GM23338 (cell line): ENCODE data around the gene OR5C1. TPM values are rescaled to one million over a fixed set of nuclear protein-coding genes. Genes with fewer than 3 reads are reported as not detected.

Experiments used
- ATAC-seq: fragments of 200-7000 bp; cut with Tn5 transposase; 3 replicates; pipeline ENCODE4 v1.9.1; 2020
- DNase-seq: peaks from one replicate; pipeline ENCODE4 v3.0.0-alpha.2; 2015; ENCODE audit warnings: low spot score
- H2AFZ ChIP-seq: fragments of 200-600 bp; sonication (generic); 2 replicates; pipeline ENCODE4 v1.8.0; 2016; ENCODE audit warnings: antibody characterized with exemption, mild to moderate bottlenecking, moderate library complexity
- H3F3A ChIP-seq: fragments of 200-600 bp; sonication (generic); replicated peaks from 2 replicates; pipeline ENCODE4 v1.8.0; 2017; ENCODE audit warnings: antibody characterized with exemption, mixed run types, low read depth
- H3K27ac ChIP-seq: fragments of 200-600 bp; sonication (generic); 2 replicates; pipeline ENCODE4 v1.6.1; 2016; ENCODE audit warnings: low read depth
- H3K27me3 ChIP-seq: fragments of 200-600 bp; sonication (generic); 2 replicates; pipeline ENCODE4 v1.8.0; 2016; ENCODE audit warnings: mild to moderate bottlenecking, mixed run types, moderate library complexity; ENCODE audit not compliant: insufficient read depth
- H3K36me3 ChIP-seq: fragments of 200-600 bp; sonication (generic); 2 replicates; pipeline ENCODE4 v1.8.0; 2016; ENCODE audit warnings: mild to moderate bottlenecking; ENCODE audit not compliant: insufficient read depth
- H3K4me1 ChIP-seq: fragments of 200-600 bp; sonication (generic); 2 replicates; pipeline ENCODE4 v1.8.0; 2016; ENCODE audit warnings: mild to moderate bottlenecking, moderate library complexity; ENCODE audit not compliant: insufficient read depth
- H3K4me2 ChIP-seq: fragments of 200-600 bp; sonication (generic); 2 replicates; pipeline ENCODE4 v1.7.1; 2017; ENCODE audit warnings: mixed run types
- H3K4me3 ChIP-seq: fragments of 200-600 bp; sonication (generic); 2 replicates; pipeline ENCODE4 v1.6.1; 2016; ENCODE audit warnings: mixed run types
- H3K79me2 ChIP-seq: fragments of 200-600 bp; sonication (generic); replicated peaks from 2 replicates; pipeline ENCODE4 v1.8.0; 2017; ENCODE audit warnings: mild to moderate bottlenecking; ENCODE audit not compliant: insufficient read depth
- H3K9me2 ChIP-seq: fragments of 200-600 bp; sonication (generic); 2 replicates; pipeline ENCODE4 v1.8.0; 2017; ENCODE audit not compliant: insufficient read depth
- H4K20me1 ChIP-seq: fragments of 200-600 bp; sonication (generic); replicated peaks from 2 replicates; pipeline ENCODE4 v1.8.0; 2017; ENCODE audit warnings: mild to moderate bottlenecking; ENCODE audit not compliant: insufficient read depth
- H3K27ac Mint-ChIP-seq: 2 replicates; pipeline ENCODE4 v1.8.0; 2020; ENCODE audit warnings: inconsistent platforms, mild to moderate bottlenecking, moderate library complexity, mixed read lengths
- H3K27me3 Mint-ChIP-seq: 3 replicates; pipeline ENCODE4 v1.8.0; 2022; ENCODE audit warnings: low read depth, mild to moderate bottlenecking, moderate library complexity, mixed read lengths, inconsistent platforms; ENCODE audit not compliant: insufficient read depth, poor library complexity
- H3K36me3 Mint-ChIP-seq: 3 replicates; pipeline ENCODE4 v1.8.0; 2021; ENCODE audit warnings: low read depth, mild to moderate bottlenecking, inconsistent platforms, moderate library complexity, mixed read lengths
- H3K4me1 Mint-ChIP-seq: 3 replicates; pipeline ENCODE4 v1.8.0; 2020; ENCODE audit warnings: mild to moderate bottlenecking, inconsistent platforms, mixed read lengths
- H3K4me3 Mint-ChIP-seq: 3 replicates; pipeline ENCODE4 v1.8.0; 2021; ENCODE audit warnings: moderate library complexity, mild to moderate bottlenecking, inconsistent platforms, mixed read lengths
- H3K9me3 Mint-ChIP-seq: 3 replicates; pipeline ENCODE4 v1.8.0; 2020; ENCODE audit warnings: moderate library complexity, mild to moderate bottlenecking, inconsistent platforms, mixed read lengths
- CREB1 ChIP-seq: fragments of 250-450 bp; sonication (Bioruptor Pico); IDR thresholded peaks from 2 replicates; pipeline ENCODE4 v1.5.0; 2020; ENCODE audit warnings: low read depth, mild to moderate bottlenecking, moderate library complexity
- EZH2 ChIP-seq: fragments of 200-600 bp; sonication (generic); IDR thresholded peaks from one replicate; pipeline ENCODE4 v1.8.0; 2017; ENCODE audit warnings: antibody characterized with exemption, mild to moderate bottlenecking, low read depth; ENCODE audit not compliant: unreplicated experiment
- EZH2phosphoT487 ChIP-seq: fragments of 200-600 bp; sonication (generic); IDR thresholded peaks from one replicate; pipeline ENCODE4 v1.8.1; 2018; ENCODE audit warnings: antibody characterized with exemption; ENCODE audit not compliant: unreplicated experiment
- JUNB ChIP-seq: IDR thresholded peaks from one replicate; pipeline ENCODE4 v1.6.1; 2016; ENCODE audit warnings: antibody characterized with exemption; ENCODE audit not compliant: unreplicated experiment
- NANOG ChIP-seq: IDR thresholded peaks from 2 replicates; pipeline ENCODE4 v1.6.1; 2016; ENCODE audit warnings: antibody characterized with exemption, borderline replicate concordance
- POLR2AphosphoS5 ChIP-seq: IDR thresholded peaks from 2 replicates; pipeline ENCODE4 v1.6.1; 2016; ENCODE audit warnings: antibody characterized with exemption, low read depth
- STAT1 ChIP-seq: IDR thresholded peaks from one replicate; pipeline ENCODE4 v1.6.1; 2016; ENCODE audit warnings: antibody characterized with exemption; ENCODE audit not compliant: unreplicated experiment
- ZNF114 ChIP-seq: fragments of 250-450 bp; sonication (Bioruptor Pico); IDR thresholded peaks from 2 replicates; pipeline ENCODE4 v1.5.0; 2020; ENCODE audit warnings: mild to moderate bottlenecking, moderate library complexity
- ZNF331 ChIP-seq: fragments of 250-450 bp; sonication (Bioruptor Pico); IDR thresholded peaks from 2 replicates; pipeline ENCODE4 v1.5.0; 2020; ENCODE audit warnings: low read depth, mild to moderate bottlenecking, moderate library complexity
- polyA plus RNA-seq: library from polyadenylated mRNA; unstranded; fragments of >200 nt; fragmentation: Nextera tagmentation; extraction: Ambion mirVana; gene quantifications from 2 replicates; pipeline ENCODE4 v1.2.1, GENCODE V29; 2016
- total RNA-seq: library from RNA; depleted of rRNA; stranded (reverse); fragments of >200 nt; shearing (Covaris generic); gene quantifications from 2 replicates; pipeline ENCODE4 v1.2.3, GENCODE V29; 2014
- TF ChIP-seq, protein P1 (sequence below): IDR thresholded peaks from one replicate; pipeline ENCODE4 v1.6.1; 2018; ENCODE audit warnings: antibody characterized with exemption; ENCODE audit not compliant: unreplicated experiment
- TF ChIP-seq, protein P2 (sequence below), 2 experiments: fragments of 200-600 bp in 1 of 2; sonication (generic) in 1 of 2; conservative IDR thresholded peaks; 2 replicates each; pipeline versions ENCODE4 v1.5.1 to v1.6.1; 2016 to 2017; ENCODE audit warnings: antibody characterized with exemption in 2 of 2, low read depth in 2 of 2, mild to moderate bottlenecking in 2 of 2, moderate library complexity in 1 of 2
- TF ChIP-seq, protein P3 (sequence below): IDR thresholded peaks from 2 replicates; pipeline ENCODE4 v1.6.1; 2016; ENCODE audit warnings: antibody characterized with exemption
- TF ChIP-seq, protein P4 (sequence below): fragments of 250-450 bp; sonication (Bioruptor Pico); IDR thresholded peaks from 2 replicates; pipeline ENCODE4 v1.5.0; 2020; ENCODE audit warnings: mild to moderate bottlenecking, moderate library complexity

Gene OR5C1
- total and polyA plus RNA-seq, 2 experiments from 2014 or later, result not detected

DNA sequence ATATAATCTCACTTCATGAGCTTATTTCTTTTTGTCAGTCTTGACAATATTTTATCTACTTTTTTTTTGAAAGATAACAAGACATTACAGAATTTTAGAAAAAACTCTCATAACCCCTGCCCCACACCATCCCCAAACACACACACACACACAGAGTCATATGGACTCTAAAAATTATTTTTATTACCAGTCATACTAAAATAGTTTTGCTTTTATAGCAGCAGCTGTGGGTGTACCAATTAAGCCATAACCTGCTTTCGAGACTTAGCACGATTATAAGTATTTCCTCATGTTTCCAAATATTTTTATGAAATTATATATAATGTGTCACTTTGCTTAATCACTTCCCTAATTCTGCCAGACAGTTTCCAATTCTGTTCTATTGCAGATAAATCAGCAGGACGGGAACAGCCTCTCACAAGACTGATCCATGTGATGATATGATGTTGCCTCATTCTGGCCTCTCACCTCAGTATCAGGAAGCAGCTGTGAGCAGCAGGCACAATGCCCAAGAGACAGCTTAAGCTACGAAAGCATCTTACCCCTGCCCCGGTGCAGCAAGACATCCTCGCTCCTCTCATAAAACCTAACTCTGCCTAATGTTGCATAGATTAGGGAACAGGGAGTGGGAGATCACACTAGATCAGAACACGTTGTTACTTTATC, 32.7 kb downstream of the OR5C1 start:
- no peaks in the 10 kb centered on the region for H3K9me2 ChIP-seq
- no peak for DNase-seq
- Mint-ChIP-seq H3K27ac (no peak overlapping the region), H3K4me3 (no peak overlapping the region), H3K4me1 (no peaks in the 10 kb centered on the region; the same call in 2 of the 3 replicates), H3K9me3 (no peaks in the 10 kb centered on the region), H3K27me3 (peaks cover 3% of the 10 kb centered on the region), H3K36me3 (peaks cover 51% of the 10 kb centered on the region)
- peaks cover 25% of the 10 kb centered on the region for H4K20me1 ChIP-seq
- H3K27ac ChIP-seq, result no peak overlapping the region
- H3K79me2 ChIP-seq, result peaks cover 34% of the 10 kb centered on the region
- no peaks in the 10 kb centered on the region for H3K27me3 ChIP-seq
- H3K4me3 ChIP-seq, result no peak overlapping the region
- H3K4me2 ChIP-seq, result no peak overlapping the region
- peaks cover 34% of the 10 kb centered on the region for H3K36me3 ChIP-seq
- ATAC-seq, result no peak
- H2AFZ ChIP-seq, result no peak overlapping the region
- TF ChIP-seq, protein P1, sequence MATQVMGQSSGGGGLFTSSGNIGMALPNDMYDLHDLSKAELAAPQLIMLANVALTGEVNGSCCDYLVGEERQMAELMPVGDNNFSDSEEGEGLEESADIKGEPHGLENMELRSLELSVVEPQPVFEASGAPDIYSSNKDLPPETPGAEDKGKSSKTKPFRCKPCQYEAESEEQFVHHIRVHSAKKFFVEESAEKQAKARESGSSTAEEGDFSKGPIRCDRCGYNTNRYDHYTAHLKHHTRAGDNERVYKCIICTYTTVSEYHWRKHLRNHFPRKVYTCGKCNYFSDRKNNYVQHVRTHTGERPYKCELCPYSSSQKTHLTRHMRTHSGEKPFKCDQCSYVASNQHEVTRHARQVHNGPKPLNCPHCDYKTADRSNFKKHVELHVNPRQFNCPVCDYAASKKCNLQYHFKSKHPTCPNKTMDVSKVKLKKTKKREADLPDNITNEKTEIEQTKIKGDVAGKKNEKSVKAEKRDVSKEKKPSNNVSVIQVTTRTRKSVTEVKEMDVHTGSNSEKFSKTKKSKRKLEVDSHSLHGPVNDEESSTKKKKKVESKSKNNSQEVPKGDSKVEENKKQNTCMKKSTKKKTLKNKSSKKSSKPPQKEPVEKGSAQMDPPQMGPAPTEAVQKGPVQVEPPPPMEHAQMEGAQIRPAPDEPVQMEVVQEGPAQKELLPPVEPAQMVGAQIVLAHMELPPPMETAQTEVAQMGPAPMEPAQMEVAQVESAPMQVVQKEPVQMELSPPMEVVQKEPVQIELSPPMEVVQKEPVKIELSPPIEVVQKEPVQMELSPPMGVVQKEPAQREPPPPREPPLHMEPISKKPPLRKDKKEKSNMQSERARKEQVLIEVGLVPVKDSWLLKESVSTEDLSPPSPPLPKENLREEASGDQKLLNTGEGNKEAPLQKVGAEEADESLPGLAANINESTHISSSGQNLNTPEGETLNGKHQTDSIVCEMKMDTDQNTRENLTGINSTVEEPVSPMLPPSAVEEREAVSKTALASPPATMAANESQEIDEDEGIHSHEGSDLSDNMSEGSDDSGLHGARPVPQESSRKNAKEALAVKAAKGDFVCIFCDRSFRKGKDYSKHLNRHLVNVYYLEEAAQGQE, result no peak
- TF ChIP-seq, protein P2, sequence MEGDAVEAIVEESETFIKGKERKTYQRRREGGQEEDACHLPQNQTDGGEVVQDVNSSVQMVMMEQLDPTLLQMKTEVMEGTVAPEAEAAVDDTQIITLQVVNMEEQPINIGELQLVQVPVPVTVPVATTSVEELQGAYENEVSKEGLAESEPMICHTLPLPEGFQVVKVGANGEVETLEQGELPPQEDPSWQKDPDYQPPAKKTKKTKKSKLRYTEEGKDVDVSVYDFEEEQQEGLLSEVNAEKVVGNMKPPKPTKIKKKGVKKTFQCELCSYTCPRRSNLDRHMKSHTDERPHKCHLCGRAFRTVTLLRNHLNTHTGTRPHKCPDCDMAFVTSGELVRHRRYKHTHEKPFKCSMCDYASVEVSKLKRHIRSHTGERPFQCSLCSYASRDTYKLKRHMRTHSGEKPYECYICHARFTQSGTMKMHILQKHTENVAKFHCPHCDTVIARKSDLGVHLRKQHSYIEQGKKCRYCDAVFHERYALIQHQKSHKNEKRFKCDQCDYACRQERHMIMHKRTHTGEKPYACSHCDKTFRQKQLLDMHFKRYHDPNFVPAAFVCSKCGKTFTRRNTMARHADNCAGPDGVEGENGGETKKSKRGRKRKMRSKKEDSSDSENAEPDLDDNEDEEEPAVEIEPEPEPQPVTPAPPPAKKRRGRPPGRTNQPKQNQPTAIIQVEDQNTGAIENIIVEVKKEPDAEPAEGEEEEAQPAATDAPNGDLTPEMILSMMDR (conservative IDR thresholded peaks at IDR 0.05; ENCODE audit: low read depth in 2 of 2), result no peak
- TF ChIP-seq EZH2 (no peak), ZNF331 (CRISPR knock-in tag) (no peak), NANOG (no peak), POLR2AphosphoS5 (no peak), EZH2phosphoT487 (no peak), ZNF114 (no peak), CREB1 (CRISPR knock-in tag) (no peak), STAT1 (no peak), JUNB (no peak)
- TF ChIP-seq, protein P3, sequence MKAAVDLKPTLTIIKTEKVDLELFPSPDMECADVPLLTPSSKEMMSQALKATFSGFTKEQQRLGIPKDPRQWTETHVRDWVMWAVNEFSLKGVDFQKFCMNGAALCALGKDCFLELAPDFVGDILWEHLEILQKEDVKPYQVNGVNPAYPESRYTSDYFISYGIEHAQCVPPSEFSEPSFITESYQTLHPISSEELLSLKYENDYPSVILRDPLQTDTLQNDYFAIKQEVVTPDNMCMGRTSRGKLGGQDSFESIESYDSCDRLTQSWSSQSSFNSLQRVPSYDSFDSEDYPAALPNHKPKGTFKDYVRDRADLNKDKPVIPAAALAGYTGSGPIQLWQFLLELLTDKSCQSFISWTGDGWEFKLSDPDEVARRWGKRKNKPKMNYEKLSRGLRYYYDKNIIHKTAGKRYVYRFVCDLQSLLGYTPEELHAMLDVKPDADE, result no peak
- TF ChIP-seq, protein P4, sequence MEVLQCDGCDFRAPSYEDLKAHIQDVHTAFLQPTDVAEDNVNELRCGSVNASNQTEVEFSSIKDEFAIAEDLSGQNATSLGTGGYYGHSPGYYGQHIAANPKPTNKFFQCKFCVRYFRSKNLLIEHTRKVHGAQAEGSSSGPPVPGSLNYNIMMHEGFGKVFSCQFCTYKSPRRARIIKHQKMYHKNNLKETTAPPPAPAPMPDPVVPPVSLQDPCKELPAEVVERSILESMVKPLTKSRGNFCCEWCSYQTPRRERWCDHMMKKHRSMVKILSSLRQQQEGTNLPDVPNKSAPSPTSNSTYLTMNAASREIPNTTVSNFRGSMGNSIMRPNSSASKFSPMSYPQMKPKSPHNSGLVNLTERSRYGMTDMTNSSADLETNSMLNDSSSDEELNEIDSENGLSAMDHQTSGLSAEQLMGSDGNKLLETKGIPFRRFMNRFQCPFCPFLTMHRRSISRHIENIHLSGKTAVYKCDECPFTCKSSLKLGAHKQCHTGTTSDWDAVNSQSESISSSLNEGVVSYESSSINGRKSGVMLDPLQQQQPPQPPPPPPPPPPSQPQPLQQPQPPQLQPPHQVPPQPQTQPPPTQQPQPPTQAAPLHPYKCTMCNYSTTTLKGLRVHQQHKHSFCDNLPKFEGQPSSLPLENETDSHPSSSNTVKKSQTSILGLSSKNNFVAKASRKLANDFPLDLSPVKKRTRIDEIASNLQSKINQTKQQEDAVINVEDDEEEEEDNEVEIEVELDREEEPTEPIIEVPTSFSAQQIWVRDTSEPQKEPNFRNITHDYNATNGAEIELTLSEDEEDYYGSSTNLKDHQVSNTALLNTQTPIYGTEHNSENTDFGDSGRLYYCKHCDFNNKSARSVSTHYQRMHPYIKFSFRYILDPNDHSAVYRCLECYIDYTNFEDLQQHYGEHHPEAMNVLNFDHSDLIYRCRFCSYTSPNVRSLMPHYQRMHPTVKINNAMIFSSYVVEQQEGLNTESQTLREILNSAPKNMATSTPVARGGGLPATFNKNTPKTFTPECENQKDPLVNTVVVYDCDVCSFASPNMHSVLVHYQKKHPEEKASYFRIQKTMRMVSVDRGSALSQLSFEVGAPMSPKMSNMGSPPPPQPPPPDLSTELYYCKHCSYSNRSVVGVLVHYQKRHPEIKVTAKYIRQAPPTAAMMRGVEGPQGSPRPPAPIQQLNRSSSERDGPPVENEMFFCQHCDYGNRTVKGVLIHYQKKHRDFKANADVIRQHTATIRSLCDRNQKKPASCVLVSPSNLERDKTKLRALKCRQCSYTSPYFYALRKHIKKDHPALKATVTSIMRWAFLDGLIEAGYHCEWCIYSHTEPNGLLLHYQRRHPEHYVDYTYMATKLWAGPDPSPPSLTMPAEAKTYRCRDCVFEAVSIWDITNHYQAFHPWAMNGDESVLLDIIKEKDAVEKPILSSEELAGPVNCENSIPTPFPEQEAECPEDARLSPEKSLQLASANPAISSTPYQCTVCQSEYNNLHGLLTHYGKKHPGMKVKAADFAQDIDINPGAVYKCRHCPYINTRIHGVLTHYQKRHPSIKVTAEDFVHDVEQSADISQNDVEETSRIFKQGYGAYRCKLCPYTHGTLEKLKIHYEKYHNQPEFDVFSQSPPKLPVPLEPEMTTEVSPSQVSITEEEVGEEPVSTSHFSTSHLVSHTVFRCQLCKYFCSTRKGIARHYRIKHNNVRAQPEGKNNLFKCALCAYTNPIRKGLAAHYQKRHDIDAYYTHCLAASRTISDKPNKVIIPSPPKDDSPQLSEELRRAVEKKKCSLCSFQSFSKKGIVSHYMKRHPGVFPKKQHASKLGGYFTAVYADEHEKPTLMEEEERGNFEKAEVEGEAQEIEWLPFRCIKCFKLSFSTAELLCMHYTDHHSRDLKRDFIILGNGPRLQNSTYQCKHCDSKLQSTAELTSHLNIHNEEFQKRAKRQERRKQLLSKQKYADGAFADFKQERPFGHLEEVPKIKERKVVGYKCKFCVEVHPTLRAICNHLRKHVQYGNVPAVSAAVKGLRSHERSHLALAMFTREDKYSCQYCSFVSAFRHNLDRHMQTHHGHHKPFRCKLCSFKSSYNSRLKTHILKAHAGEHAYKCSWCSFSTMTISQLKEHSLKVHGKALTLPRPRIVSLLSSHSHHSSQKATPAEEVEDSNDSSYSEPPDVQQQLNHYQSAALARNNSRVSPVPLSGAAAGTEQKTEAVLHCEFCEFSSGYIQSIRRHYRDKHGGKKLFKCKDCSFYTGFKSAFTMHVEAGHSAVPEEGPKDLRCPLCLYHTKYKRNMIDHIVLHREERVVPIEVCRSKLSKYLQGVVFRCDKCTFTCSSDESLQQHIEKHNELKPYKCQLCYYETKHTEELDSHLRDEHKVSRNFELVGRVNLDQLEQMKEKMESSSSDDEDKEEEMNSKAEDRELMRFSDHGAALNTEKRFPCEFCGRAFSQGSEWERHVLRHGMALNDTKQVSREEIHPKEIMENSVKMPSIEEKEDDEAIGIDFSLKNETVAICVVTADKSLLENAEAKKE, result no peak
- H3F3A ChIP-seq, result no peaks in the 10 kb centered on the region
- H3K4me1 ChIP-seq, result no peaks in the 10 kb centered on the region
